Measurements from ENCODE around the gene DSC3. TPM values are rescaled to one million over a fixed set of nuclear protein-coding genes. Genes with fewer than 3 reads are reported as not detected.

The DSC3 gene
- total RNA-seq, 1 donor from 2014 or later: 0.22 TPM

DNA sequence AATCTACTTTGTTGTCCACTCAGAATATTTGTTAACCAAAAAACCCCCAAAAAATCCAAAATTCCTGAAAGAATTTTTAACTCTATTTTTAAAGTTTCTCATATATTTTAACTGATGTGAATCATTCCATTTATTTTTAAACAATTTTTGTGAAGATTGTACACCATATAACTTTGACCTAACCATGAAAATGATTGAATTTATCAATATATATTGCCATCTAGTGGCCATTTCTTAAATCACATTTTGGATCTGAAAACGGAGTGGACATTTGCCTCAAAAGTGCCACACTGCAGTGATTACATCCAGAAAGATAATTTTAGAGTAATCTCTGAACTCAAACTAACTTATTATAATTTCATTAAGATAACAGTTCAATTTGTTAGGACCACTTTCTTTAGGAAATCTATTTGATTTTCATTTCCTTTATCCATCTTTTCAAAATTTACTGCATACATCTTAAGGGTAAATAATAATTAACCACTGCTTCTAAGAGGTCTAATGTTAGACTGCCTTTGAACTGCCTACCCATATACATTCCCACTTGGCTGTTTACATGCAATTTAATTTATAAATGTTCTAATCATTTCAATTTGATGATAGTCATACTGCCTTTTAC, 71.1 kb downstream of the DSC3 start:
- DNase-seq (ENCODE audit: low spot score): no peak

GRCh38 chr18:30970196-30970816, 72.2 kb downstream of the DSC3 start:
- DNase-seq (ENCODE audit: low spot score): no peak

GRCh38 chr18:30969670-30970170, 72.8 kb downstream of the DSC3 start:
- DNase-seq (ENCODE audit: low spot score): no peak

- DNase-seq (ENCODE audit: low spot score): no peak
Observed at GRCh38 chr18:30967701-30968100, 74.8 kb downstream of the DSC3 start.

- DNase-seq (ENCODE audit: low spot score): no peak
Observed at GRCh38 chr18:30965237-30965636, 77.3 kb downstream of the DSC3 start.

- DNase-seq (ENCODE audit: low spot score): no peak
Observed at GRCh38 chr18:30960661-30961060, 81.9 kb downstream of the DSC3 start.

GRCh38 chr18:30957066-30957465, 85.5 kb downstream of the DSC3 start:
- no peak for DNase-seq (ENCODE audit: low spot score)

- DNase-seq (ENCODE audit: low spot score): no peak
Observed at GRCh38 chr18:30954262-30954661, 88.3 kb downstream of the DSC3 start.

DNA sequence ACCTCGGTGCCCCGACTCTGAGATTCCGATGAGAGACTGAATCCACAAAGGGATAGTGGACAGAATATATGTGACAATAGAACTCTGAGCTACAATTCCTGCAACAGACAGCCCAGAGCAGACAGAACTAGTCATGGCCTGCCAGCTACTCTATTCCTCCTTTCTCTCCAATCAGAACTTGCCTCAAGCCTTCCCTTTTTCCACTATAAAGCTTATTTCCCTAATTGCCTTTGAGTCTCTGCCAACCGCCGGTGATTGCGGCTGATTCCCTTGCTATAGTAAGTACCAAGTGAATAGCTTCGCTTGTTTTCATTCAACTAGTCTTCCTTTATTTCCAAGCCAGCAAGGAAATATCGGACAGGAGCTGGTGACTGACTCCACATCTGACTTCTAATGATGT, 96.8 kb downstream of the DSC3 start:
- no peak for DNase-seq (ENCODE audit: low spot score)

- no peak for DNase-seq (ENCODE audit: low spot score)
Observed at GRCh38 chr18:30944773-30945417, 97.6 kb downstream of the DSC3 start.

DNA sequence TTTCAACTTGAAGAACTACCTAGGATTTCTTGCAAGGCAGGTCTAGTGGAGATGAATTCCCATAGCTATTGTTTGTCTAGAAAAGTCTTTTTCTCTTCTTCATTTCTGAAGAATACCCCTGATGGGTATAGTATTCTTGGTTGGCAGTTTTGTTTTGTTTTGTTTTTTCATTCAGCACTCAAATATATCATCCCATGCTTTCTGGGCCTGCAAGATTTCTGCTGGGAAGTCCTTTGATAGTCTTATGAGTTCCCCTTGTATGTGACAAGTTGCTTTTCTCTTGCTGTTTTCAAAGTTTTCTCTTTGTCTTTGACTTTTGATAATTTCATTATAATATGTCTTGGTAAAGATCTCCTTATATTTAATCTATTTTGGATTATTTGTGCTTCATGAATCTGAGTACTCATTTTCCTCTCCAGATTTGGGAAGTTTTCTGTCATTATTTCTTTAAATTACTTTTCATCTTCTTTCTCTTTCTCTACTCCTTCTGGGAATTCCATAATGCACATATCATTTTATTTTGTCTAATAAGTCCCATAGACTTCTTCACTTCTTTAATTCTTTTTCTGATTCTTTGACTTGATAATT, 101.5 kb downstream of the DSC3 start:
- no peak for DNase-seq (ENCODE audit: low spot score)

Other genes starting within 250 kb of the DSC3 start
- 11.9 TPM for gene DSC2, start 59.7 kb upstream of the DSC3 start, total RNA-seq
- gene DSC1, start 120.1 kb upstream of the DSC3 start, total RNA-seq: not detected